Heart left ventricle (tissue), 16 donors: ENCODE results near the gene GGT6. TPM values are rescaled to one million over a fixed set of nuclear protein-coding genes. Genes with fewer than 3 reads are reported as not detected.

Experiments used
- ATAC-seq, 4 donors: fragments of 200-7000 bp; cut with Tn5 transposase; one replicate each; pipeline ENCODE4 v1.9.1; 2020 to 2022; ENCODE audit warnings: moderate library complexity in 4 of 4, mild to moderate bottlenecking in 3 of 4, moderate number of reproducible peaks in 1 of 4
- DNase-seq, 5 donors: peaks; one replicate each; pipeline ENCODE4 v3.0.0-alpha.2; 2020
- H3K27ac ChIP-seq, 12 donors: fragments of 200-600 bp; sonication (generic) in 4 of 12; one replicate each; pipeline versions ENCODE4 v1.5.0 to v1.8.0; 2016 to 2022; ENCODE audit warnings: mild to moderate bottlenecking in 2 of 12
- H3K27me3 ChIP-seq, 9 donors: fragments of 200-600 bp; sonication (generic) in 2 of 9; one replicate each; pipeline versions ENCODE4 v1.5.1 to v1.8.0; 2016 to 2022; ENCODE audit warnings: mild to moderate bottlenecking in 3 of 9
- H3K36me3 ChIP-seq, 9 donors: fragments of 200-600 bp; sonication (generic) in 2 of 9; one replicate each; pipeline versions ENCODE4 v1.5.0 to v1.8.0; 2018 to 2022; ENCODE audit warnings: mild to moderate bottlenecking in 2 of 9
- H3K4me1 ChIP-seq, 12 donors: fragments of 200-600 bp; sonication (generic) in 4 of 12; one replicate each; pipeline versions ENCODE4 v1.5.0 to v1.8.0; 2016 to 2022; ENCODE audit warnings: mild to moderate bottlenecking in 3 of 12
- H3K4me3 ChIP-seq, 12 donors: fragments of 200-600 bp; sonication (generic) in 4 of 12; one replicate each; pipeline versions ENCODE4 v1.5.0 to v1.8.0; 2017 to 2022; ENCODE audit warnings: mild to moderate bottlenecking in 9 of 12, moderate library complexity in 4 of 12
- H3K9me3 ChIP-seq, 12 donors: fragments of 200-600 bp; sonication (generic) in 4 of 12; one replicate each; pipeline versions ENCODE4 v1.5.0 to v1.8.0; 2016 to 2022; ENCODE audit warnings: mild to moderate bottlenecking in 1 of 12
- POLR2A ChIP-seq, 2 donors: fragments of 450-650 bp; IDR thresholded peaks; one replicate each; pipeline ENCODE4 v1.6.1; 2017; ENCODE audit warnings: antibody characterized with exemption in 2 of 2, mild to moderate bottlenecking in 2 of 2, moderate library complexity in 2 of 2
- WGBS, 4 donors: extraction: QIAGEN DNeasy Blood & Tissue Kit in 2 of 4; methylation state at CpG; one replicate each; pipeline versions ENCODE4 v1.1.5 to v1.1.7; 2013 to 2018; 5-methylcytosine and 5-hydroxymethylcytosine counted together
- intact Hi-C, 10 donors: fragments of 100-400 bp; cut with DNase I; formaldehyde crosslinking; loops; one replicate each; pipeline versions ENCODE4 v1.11.1 to v1.14.2; 2022
- polyA plus RNA-seq, 2 donors: library from polyadenylated mRNA; stranded (reverse); fragments of 200-250 nt; gene quantifications; one replicate each; pipeline ENCODE4 v1.2.3, GENCODE V29; 2013
- total RNA-seq, 9 donors: library from RNA; depleted of rRNA in 2 of 9; stranded (reverse); fragments of >200 nt in 2 of 9; fragmentation: NEBNext Ultra II Directional in 3 of 9; extraction: Animal tissue kit (Norgen Biotek cat#: 25700) in 3 of 9; gene quantifications; one replicate each; pipeline versions ENCODE4 v1.1.0 to v1.2.4, GENCODE V29; 2016 to 2023
- TF ChIP-seq, protein P1 (sequence below), 12 donors: fragments of 200-600 bp; sonication (generic) in 4 of 12; IDR thresholded peaks; one replicate each; pipeline versions ENCODE4 v1.5.0 to v1.8.0; 2018 to 2022; ENCODE audit warnings: antibody characterized with exemption in 12 of 12, mild to moderate bottlenecking in 5 of 12
- donor health status: ischemic (EF 13 %, LVEDD 7.1; RV severe dilation, severe dysfunction).
- donor health status: healthy with polysubstance abuse.
- donor health status: DM: no; HTN: yes; CAD: no.
- donor health status: DM: no; HTN: no; CAD: no.
- donor health status: ischemic (EF 25% LVEDD 6.9; RV normal size, moderate dysfunction).
- donor health status: ischemic (EF 25% LVEDD 5.7; RV mildly dilated, moderate dysfunction).
- donor health status: healthy.
- donor health status: DM: yes; HTN: yes; CAD: no.
- donor health status: ischemic (EF 35%, LVEDD 5.7; RV mildly dilated, moderate dysfunction).
- donor health status: nonischemic (EF 11% LVEDD 7.7; RV severe dilation, severe dysfunction).
- donor health status: DM: yes; HTN: yes; CAD: no.
- donor health status: PGD.
- donor health status: ischemic (EF 29% LVEDD 5.4; RV normal size, mild dysfunction).
- donor health status: nonischemic (EF 23%, LVEDD 6.1; RV moderate dilation, normal function).

Gene GGT6
- total and polyA plus RNA-seq, 11 donors: not detected

DNA sequence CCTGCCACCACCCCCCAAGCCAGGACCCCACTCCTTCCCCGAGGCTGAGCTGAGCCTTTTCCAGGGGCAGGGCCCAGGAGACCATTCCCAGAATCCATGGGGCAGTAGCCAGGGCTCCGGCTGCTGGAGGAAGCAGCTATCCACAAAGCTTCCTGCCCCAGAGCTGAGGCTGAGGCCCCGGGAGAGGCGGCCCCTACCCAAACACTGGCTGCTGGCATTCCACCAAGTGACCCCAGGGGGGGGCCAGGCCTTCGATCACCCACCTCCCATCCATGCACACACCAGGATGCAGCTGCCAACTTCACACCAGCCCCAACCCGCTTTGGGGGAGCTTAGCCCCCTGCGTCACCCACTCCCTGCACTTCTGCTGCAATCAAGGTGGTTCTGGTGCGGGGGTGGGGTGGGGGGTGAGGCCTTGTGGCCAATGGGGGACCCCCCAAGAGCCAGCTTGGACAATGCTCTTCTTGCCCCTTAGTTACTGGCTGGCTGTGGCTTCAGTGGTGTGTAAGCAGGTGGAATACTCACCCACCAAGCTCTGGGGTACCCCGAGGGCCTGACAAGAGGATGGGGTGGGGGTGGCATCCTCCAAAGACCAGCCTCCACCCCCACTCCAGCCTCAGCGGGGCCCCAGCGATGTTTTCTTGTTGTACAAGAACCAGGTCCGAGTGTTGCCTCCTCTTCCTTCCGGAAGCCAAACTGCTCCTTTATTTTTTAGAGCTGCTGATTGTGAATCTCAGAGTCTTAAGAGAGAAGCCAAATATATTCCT is 22.0 kb downstream of the GGT6 start:
- DNase-seq (peak in 2 of 5 donors; percentile 40 to 66), ATAC-seq (no peak)
- TF ChIP-seq, protein P1, sequence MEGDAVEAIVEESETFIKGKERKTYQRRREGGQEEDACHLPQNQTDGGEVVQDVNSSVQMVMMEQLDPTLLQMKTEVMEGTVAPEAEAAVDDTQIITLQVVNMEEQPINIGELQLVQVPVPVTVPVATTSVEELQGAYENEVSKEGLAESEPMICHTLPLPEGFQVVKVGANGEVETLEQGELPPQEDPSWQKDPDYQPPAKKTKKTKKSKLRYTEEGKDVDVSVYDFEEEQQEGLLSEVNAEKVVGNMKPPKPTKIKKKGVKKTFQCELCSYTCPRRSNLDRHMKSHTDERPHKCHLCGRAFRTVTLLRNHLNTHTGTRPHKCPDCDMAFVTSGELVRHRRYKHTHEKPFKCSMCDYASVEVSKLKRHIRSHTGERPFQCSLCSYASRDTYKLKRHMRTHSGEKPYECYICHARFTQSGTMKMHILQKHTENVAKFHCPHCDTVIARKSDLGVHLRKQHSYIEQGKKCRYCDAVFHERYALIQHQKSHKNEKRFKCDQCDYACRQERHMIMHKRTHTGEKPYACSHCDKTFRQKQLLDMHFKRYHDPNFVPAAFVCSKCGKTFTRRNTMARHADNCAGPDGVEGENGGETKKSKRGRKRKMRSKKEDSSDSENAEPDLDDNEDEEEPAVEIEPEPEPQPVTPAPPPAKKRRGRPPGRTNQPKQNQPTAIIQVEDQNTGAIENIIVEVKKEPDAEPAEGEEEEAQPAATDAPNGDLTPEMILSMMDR (IDR thresholded peaks at IDR 0.05): no peak
- TF ChIP-seq POLR2A (IDR thresholded peaks at IDR 0.05): no peak
- H3K9me3 ChIP-seq: no peaks in the 10 kb centered on the region
- no peak overlapping the region for H3K4me3 ChIP-seq
- H3K36me3 ChIP-seq: peaks cover 0 to 51% (median 34%) of the 10 kb centered on the region in 9 donors
- H3K27ac ChIP-seq: peak overlapping the region in 10 of 12 donors; percentile 57 to 90 (median 72)
- peaks cover 20 to 86% (median 57%) of the 10 kb centered on the region in 12 donors for H3K4me1 ChIP-seq
- no peaks in the 10 kb centered on the region for H3K27me3 ChIP-seq
- WGBS, 4 donors: 65 to 87% (median 77%) methylated on average over 9 to 13 of the region's 13 CpGs
- intact Hi-C loops: loop anchor here in 5 of 10 donors (5.0 kb wide), 4 partner anchors 36 to 121 kb away; partner anchors contain the start of gene SPNS2 (in 2 of the 5)

DNA sequence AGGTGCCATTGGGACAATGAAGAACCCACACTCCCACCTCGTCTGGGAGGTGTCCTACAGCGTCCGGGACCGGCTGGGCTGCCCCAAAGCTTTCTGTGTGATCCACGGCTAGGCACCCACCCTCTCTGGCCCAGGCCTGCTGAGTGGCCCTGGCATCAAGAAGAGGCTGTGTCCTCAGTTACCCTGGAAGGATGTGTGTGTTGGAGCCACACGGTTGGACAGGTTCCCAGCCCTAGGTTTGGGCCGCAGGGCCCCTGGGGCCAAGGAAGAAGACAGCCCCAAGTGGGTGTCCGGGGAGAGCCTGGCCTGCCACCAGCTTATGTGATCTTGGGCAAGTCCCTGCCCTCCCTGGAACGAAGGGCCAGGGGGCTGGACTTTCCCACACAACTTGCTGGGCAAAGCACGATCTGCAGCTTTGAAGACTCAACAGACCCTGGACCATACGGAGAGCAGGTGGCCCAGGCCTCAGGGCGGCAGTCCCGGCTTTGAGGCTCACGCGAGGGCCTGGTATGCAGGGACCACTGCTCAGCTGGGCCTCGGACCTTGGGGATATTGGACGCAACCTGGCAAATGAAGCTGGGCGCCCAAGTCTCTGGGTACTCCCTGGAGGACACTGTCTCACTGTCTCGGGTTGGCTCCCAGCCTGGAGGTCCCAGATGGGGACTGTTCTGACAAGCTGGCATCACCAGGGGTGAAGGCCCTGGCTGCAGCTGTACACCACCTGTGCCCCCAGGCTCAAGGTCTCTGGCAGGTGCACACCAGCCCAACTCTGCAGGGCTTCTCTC is 22.7 kb downstream of the GGT6 start:
- peak in 3 of 4 donors; percentile 4 to 16 (median 10) for ATAC-seq
- no peak overlapping the region for H3K4me3 ChIP-seq
- TF ChIP-seq POLR2A (IDR thresholded peaks at IDR 0.05): no peak
- TF ChIP-seq, protein P1 (IDR thresholded peaks at IDR 0.05): no peak
- peaks cover 20 to 94% (median 60%) of the 10 kb centered on the region in 12 donors for H3K4me1 ChIP-seq
- peaks cover 0 to 43% (median 29%) of the 10 kb centered on the region in 9 donors for H3K36me3 ChIP-seq
- WGBS, 4 donors: 56 to 62% (median 60%) methylated on average over 13 to 19 of the region's 19 CpGs
- intact Hi-C loops: loop anchor here in 5 of 10 donors (5.0 kb wide), 4 partner anchors 35 to 120 kb away; partner anchors contain the start of gene SPNS2 (in 2 of the 5)
- H3K27me3 ChIP-seq: no peaks in the 10 kb centered on the region
- H3K27ac ChIP-seq: peak overlapping the region; percentile 20 to 90 (median 70)
- H3K9me3 ChIP-seq: no peaks in the 10 kb centered on the region
- peak in 3 of 5 donors; percentile 41 to 69 (median 57) for DNase-seq

GRCh38 chr17:4536742-4537411 is 23.5 kb downstream of the GGT6 start:
- peak; percentile 15 to 44 (median 38) for ATAC-seq
- H3K4me3 ChIP-seq: peak overlapping the region in 7 of 12 donors; percentile 5 to 37 (median 27)
- peaks cover 0 to 36% (median 21%) of the 10 kb centered on the region in 9 donors for H3K36me3 ChIP-seq
- no peaks in the 10 kb centered on the region for H3K9me3 ChIP-seq
- TF ChIP-seq, protein P1 (IDR thresholded peaks at IDR 0.05): no peak
- no peak for TF ChIP-seq POLR2A (IDR thresholded peaks at IDR 0.05)
- 34 to 59% (median 43%) methylated on average over 16 to 18 of the region's 18 CpGs for WGBS, 4 donors
- peak in 3 of 5 donors; percentile 45 to 72 (median 68) for DNase-seq
- no peaks in the 10 kb centered on the region for H3K27me3 ChIP-seq
- peaks cover 20 to 97% (median 61%) of the 10 kb centered on the region in 12 donors for H3K4me1 ChIP-seq
- intact Hi-C loops: loop anchor here in 5 of 10 donors (5.0 kb wide), 4 partner anchors 35 to 120 kb away; partner anchors contain the start of gene SPNS2 (in 2 of the 5)
- H3K27ac ChIP-seq: peak overlapping the region; percentile 20 to 90 (median 70)
